Activated CD8-positive, alpha-beta memory T cell treated with anti-CD3 and anti-CD28 coated beads for 24 hours (primary cell): ENCODE measurements around the gene STK32C.
A peak's percentile ranks its signal among the peaks of the same experiment; 100 is the strongest.
"Not testable (repeated sequence)": the region's sequence is repeated elsewhere in the genome, so short reads cannot be mapped to it uniquely, and the experiment has no call there.

Source experiments
- DNase-seq: peaks from one replicate; pipeline ENCODE4 v3.0.0-alpha.2; 2020

STK32C gene

DNA sequence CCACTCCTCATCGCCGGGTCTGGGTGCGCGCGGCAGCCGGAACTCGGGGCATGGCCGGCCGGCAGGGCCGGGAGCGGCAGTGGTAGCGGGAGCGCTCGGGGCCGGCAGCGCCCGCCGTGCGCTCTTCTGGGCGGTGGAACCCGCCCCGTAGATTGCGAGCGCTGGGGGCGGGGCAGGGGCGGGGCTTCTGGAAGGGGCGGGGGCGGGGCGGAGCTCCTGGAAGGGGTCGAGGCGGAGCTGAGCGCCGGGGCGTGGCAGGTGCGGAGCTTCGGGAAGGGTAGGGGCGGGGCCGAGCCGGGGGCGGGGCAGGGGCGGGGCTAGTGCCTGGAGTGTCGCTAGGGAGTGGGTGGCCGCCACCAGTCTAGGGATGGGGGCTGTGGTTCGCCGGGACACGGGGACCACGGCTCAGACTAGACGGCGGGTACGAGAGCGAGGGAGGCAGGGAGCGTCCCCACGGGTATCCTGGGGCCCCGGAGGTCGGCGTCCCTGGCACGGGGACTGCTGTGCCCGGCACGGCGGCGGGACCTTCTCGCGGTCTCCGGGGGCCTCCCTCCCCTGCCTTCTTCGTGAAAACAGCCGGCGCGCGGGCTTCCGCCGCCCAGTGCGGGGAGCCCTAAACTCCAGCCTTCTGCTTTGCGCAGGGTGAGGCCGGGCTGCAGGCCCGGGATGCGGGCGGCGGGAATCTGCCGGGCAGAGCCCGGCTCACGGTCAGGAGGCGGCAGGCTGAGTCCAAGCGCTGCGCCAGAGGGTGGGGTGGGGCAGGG is at the start of gene STK32C:
STK32C (minus strand) TSS at position 128 of the 764 bp plus-strand sequence; CDS start at position 11, 117 bp downstream.
- DNase-seq, result peak; percentile 96

DNA sequence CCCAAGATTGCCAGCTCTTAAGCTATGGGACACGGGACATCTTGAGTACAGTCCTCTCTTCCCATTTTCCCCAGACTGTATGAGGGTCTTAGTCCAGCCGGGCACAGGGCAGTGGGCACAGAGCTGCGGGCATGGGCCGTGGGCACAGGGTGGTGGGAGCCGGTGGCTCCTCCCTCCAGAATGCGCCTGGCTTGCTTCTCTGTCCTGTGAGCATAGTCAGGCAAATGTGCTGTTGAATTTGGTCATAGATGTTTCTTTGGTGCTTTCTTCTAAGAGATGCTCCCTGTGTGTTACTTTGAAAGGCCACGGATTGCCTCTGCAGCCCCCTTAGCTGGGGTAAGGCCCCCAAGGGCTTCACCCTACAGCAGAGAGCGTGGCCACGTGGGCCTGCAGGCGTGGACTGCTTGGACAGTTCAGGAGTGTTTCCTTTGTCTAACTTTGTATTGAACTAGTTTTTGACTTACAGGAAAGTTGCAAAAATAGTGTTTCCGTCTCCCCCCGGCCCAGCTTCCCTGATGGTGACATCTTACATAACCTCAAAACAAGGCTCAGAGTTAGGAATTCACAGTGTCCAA is 49.0 kb upstream of the STK32C start:
- DNase-seq, result no peak

DNA sequence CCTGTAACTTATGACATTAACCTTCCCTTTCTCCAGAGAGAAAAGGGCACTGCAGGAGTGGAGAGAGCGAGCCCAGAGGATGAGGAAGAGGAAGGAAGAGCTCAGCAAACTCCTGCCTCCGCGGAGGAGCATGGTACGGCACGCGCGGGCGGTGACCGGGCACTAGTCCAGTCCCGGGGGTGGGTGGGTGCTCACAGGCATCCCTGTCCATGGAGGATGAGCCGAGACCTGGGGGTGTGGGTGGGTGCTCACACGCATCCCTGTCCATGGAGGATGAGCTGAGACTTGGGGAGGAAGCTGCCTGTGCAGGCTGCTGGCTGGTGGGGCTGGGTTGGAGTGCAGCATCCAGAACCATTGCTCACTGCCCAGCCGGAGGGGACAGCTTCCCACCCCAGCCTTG is 48.0 kb upstream of the STK32C start:
- no peak for DNase-seq

DNA sequence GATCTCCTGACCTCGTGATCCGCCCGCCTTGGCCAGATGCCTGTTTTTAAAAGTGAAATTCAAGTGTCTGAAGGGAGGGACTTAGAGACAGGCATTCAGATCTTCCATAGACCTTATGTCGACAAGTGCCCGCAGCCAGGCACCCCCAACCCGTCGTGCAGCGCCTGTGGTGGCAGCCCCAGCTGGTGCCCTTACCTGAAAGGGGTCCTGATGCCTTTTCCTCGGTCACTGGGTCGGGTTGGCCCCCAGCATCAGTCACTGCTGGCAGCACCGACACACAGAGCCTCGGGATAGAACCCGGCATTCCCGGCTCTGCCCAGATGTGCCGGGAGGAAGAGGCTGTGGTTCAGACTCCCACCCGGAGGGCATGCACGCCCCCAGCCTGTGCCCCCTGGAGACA is 47.5 kb upstream of the STK32C start:
- DNase-seq, result no peak

DNA sequence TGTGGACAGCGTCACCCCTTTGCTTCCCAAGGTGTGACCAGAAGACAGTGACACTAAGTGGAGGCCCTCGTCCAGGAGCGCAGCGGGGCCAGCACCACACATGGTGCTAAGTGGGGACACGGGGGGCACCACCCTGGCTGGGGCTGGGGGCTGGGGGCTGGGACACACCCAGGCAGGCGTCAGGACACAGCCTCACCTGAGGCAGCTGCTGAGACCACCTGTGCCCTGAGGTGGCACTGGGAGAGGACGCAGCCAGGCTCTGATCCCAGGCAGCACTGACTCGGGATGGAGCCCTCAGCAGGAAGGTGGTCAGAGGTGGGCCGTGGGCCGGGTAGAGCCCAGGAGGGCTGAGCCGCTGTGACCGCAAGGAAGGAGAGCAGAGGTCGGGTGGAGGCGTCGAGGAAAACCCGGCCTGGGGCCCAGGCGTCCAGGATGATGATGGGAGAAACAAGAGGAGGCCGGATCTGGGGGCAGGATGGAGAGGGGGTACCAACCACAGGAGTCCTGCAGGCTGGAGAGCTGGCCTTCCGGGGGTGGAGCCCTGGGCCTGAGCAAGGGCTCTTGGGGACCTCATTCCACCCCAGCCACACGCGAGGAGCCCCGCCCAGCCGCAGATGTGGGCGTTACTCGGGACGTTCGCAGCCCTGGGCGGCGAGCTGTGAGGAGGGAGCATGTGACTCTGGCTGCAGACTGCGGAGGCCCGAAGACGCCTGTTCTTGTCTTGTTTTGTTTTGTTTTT is 46.8 kb upstream of the STK32C start:
- no peak for DNase-seq

DNA sequence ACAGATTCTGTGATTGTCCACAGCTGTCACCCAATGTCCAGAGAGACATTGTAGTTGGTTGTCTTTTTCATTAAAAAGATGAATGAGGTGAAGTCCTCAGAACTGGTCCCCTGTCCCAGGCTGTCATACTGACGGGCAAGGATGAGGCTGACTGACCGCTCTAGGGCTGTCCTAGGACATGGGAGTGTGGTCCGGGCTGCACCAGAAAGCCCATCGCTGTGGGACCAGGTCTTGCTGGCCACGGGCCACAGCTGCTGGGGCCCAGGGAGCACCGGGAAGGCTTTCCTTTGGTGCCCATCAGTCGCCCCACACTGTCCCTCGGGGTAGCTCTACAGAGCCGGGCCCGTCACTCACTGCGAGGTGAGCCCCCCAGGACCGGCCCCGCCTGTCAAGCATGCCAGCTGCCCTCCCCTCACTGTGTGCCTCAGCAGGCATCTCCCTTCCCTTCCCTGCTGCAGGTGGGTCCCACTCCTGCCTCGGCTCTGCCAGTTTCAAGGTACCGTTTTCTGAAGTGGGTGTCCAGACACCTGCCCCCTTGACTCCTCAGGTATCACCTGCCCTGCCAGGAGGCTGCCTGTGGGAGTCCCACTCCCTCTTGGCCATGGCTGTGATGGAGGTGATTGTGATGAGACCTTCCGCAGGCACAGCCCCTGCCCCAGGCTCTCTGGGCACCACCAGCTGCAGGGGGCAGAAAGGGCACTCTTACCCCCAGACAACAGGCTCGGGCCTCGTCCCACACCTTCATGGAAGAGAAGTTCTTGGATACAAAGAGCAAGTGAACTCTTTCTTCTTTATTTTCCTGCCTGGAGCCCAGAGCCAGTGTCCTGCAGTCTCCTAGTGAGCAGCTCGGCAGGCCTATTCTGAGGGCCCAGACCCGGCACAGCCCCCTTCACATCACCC is 46.0 kb upstream of the STK32C start:
- no peak for DNase-seq

DNA sequence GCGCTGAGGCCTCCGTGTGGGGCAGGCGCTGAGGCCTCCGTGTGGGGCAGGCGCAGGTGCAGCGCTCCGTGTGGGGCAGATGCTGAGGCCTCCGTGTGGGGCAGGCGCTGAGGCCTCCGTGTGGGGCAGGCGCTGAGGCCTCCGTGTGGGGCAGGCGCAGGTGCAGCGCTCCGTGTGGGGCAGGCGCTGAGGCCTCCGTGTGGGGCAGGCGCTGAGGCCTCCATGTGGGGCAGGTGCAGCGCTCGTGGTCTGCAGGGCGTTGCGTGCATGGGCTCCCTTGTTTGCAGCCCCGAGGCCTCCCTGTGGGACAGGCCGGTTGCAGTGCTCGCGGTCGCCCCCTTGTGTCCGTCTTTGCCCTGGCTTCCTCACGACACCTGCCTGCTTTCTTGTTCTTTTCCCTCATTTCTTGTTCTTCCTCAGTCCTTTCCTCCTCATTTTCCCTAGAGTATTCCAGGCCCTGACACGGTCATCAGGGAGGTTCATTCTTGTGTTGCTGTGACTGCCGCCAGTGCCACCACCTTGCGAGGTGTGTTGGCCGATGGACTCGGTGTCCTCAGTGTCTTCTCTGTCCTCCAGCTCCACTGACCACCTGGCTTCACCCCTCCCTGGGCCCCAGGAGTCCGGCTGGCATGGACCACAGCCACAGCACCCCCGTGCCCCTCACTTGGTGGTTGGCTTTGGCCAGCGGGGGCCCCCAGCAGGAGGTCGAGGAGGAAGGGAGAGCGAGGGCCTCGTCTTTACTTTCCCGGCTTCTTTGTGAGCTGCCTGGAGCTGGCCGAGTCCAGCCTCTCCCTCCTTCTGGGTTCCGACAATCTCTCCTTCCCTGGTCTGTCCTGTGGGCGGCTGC is 44.9 kb upstream of the STK32C start:
- peak; percentile 93 for DNase-seq

DNA sequence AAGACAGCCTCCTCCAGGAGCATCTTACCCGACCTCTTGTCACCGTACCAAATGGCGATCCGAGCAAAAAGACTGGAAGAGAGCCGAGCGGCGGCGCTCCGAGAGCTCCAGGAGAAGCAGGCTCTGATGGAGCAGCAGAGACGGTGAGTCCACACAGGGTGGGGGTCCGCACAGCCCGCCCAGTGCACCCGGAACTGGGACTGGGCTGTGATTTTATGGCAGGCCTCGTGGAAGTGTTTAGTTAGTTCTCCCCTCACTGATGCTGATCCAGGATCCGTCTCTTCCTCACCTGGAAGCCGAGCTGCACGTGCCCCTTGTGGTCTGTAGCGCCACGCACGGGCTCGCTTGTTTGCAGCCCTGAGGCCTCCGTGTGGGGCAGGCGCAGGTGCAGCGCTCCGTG is 43.9 kb upstream of the STK32C start:
- no peak for DNase-seq

DNA sequence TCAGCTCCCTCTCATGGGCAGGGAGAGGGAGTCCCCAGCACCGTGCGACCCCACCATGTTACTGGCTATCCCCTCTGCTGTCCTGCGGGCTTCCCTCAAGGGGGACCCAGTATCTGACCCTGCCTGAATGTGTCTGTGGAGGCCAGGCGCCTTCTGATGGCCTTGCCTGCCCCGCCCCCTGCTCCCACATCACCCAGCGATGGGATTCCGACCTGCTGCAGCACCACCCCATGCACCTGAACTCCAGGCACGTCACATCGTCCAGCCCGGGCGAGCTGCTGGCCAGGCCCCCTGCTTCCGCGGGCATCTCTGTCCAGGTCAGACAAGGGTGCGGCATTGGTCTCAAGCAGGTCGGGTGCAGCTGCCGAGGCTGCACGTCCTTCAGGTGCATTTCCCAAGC is 43.2 kb upstream of the STK32C start:
- no peak for DNase-seq

DNA sequence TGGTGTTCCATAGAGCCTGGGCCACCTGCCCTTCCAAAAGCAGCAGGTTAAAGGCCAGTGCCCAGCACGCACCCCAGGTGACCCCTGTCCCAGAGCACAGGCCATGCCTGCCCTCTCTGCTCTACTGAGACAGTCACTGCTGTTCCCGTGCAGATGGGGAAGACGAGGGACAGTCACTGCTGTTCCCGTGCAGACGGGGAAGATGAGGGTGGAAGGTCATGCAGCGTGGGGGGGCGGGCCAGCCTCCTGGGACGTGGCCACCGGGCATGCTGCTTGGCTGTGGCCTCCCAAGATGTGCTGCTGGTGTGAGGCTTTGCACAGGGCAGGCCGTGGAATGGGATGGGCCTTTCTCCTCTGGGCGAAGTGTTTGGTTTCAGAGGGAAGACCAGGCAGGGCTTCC is 42.6 kb upstream of the STK32C start:
- no peak for DNase-seq

DNA sequence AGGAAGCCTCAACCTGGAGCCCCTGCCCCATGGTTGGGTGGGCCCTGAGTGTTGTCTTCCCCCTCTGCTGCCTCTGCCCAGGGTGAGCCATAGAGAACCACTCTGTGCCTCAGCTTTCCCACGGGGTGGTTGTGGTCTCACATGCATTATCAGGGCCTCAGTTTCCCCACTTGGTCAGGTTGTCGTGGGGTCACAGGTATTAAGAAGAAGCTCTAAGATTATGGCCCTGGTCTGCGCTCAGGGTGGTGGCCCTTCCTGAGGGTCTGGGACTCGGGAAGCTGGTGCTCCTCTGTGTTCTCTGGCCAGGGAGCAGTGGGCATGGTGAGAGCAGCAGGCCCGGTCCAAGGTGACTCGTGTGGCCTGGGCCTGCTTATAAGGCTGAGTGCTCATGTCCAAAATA is 42.0 kb upstream of the STK32C start:
- DNase-seq, result no peak

DNA sequence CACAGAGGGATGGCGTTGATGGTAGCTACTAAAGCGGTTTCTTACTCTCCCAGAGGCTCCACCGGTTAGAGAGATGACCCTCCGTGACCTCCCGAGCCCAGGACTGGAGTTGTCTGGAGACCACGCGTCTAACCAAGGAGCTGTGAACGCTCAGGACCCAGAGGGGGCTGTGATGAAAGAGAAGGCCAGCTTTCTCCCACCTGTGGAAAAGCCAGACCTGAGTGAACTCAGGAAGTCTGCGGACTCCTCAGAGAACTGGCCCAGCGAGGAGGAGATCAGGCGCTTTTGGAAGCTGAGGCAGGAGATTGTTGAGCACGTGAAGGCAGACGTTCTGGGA is 40.1 kb upstream of the STK32C start:
- no peak for DNase-seq

DNA sequence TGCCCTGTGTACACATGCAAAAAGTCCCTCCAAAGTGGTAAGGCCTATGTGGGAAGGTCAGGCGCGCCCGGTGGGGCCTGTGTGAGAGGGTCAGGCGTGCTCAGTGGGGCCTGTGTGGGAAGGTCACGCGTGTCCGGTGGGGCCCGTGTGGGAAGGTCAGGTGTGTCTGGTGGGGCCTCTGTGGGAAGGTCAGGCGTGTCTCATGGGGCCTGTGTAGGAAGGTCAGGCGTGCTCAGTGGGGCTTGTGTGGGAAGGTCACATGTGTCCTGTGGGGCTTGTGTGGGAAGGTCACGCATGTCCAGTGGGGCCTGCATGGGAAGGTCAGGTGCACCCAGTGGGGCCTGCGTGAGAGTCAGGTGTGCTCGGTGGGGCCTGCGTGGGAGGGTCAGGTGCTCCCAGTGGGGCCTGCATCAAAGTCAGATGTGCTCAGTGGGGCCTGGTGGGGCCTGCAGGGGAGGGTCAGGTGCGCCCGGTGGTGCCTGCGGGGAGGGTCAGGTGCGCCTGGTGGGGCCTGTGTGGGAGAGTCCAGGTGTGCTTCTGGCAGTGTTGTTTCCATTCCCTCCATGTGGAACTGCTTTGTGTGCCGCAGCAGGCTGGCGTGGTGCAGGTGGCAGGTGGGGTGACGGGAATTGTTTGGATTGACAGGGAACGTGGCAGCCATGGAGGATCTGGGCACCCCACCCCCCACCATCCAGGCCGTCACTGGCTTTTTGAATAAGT is 39.6 kb upstream of the STK32C start:
- no peak for DNase-seq

DNA sequence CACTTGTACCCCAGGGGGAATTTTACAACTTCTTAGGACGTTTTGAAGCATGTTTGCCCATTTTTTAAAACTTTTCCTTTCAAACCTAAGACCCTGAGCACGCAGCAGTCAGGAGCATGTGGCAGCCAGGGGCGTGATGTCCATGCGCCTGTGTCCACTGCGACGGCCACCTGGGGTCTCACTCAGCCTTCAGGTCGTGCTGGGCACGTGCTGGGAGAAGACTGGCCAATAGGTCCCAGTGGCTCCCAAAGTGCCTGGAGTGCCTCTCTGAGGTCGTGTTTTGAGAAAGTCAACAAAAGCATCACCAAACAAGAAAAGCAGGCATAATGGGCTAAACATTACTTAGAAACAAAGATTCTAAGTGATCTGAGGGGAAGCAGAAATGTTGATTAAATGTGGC is 39.1 kb upstream of the STK32C start:
- no peak for DNase-seq

DNA sequence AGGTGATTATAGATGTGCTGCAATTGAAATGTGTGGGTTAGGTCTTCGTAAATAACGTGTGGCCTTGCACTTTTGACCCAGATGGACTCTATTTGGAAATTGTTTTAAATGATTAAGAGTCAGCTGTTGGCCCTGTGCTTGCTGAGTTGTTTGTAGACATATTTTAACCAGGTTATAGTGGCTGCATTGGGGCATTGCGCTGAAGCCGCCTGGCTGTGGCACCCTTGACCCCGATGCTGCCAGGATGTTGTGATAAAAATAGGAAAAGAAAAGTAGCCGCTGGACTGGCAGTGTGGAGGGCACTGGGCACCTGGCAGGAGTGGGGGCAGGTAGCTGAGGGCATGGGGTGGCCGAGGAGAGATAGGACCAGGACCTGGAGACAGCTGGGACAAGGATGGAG is 37.6 kb upstream of the STK32C start:
- no peak for DNase-seq

DNA sequence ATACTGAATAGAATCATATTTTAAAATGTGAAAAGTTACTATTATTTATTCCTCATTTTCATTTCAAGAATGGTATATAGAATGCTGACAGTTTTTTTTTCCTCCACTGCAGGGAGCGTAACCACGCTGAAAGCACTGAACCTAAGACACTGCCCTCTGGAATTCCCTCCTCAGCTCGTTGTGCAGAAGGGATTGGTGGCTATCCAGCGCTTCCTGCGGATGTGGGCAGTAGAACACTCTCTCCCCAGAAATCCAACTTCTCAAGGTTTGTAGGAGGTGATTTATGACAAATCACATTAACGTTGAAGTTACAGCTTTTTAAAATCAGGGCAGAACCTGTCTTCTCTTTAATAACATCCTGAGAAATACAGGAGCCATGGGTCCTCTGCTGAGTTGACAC is 36.6 kb upstream of the STK32C start:
- no peak for DNase-seq

DNA sequence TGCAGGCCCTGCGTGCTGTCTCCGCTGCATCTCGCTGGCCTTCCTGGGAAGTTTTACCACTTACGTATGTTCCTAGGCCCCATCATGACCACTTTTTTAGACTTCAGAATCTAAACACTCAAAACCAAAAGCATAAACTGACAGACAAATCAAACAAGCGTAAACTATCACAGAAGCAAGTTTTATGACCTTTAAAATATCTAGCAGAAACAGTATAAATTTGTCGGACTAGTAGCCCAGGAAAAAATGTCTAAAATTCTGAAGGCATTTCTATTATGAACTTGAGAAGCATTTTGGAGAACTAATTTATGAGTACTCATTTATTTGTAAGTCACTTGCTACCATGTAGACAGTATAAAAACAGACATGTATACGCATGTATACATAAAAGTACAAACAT is 34.8 kb upstream of the STK32C start:
- no peak for DNase-seq

DNA sequence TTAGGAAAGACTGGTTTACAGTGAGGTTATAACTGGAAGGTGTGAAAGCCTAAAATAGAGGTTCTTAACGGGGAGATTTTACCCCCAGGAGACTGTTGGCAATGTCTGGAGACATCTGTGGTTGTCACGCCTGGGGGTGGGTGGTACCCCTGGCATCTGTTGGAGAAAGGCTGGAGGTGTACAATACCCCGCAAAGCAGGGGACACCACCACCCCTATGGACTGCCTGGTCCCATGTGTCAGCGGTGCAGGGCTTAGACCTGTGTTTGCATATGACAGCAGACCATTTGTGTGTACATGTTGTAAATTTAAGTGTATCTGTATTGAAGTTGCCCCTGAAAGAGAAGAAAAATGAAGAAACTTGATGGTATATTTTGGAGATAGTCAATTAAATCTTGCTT is 34.0 kb upstream of the STK32C start:
- no peak for DNase-seq

DNA sequence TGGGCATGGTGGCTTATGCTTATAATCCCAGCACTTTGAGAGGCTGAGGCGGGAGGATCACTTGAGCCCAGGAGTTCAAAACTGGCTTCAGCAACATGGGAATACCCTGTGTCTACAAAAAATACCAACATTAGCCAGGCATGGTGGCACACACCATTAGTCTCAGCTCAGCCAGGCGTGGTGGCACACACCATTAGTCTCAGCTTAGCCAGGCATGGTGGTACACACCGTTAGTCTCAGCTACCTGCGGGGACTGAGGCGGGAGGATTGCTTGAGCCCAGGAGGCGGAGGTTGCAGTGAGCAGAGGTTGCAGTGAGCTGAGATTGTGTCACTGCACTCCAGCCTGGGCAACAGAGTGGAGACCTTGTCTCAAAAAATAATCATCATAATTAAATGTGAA is 33.3 kb upstream of the STK32C start:
- no peak for DNase-seq

DNA sequence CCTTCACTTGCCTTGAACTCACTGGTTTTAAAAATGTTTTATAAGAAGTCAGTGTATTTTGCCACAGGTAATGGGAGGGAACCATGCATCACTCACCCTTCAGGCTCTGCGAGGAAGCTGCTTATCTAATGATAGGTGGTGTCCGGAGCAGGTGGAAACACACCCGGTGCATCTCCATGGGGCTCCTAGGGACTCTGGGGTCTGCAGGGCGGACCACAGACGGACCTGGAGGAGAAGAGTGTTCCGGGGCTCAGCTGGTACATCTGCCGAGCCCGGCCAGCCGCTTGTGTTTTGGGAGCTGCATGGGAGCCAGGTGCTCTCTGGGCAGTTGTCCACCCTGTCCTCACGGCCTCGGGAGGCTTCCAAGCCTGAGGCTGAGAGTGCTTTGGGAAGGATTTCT is 31.5 kb upstream of the STK32C start:
- no peak for DNase-seq

DNA sequence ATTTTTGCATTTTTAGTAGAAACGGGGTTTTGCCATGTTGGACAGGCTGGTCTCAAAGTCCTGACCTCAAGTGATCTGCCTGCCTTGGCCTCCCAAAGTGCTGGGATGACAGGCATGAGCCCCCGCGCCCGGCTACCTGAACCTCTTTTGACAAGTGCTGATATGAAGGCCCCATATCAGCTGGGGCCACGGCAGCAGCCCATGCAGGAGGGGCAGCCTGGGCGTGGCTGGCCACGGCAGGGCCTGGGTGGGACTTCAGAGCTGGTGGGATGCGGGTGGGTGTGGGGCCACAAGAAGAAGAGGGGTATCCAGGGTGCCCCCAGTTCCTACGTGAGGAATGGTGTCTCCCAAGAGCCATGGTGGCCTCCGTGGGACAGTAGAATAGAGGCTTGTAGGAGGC is 31.1 kb upstream of the STK32C start:
- DNase-seq, result no peak

DNA sequence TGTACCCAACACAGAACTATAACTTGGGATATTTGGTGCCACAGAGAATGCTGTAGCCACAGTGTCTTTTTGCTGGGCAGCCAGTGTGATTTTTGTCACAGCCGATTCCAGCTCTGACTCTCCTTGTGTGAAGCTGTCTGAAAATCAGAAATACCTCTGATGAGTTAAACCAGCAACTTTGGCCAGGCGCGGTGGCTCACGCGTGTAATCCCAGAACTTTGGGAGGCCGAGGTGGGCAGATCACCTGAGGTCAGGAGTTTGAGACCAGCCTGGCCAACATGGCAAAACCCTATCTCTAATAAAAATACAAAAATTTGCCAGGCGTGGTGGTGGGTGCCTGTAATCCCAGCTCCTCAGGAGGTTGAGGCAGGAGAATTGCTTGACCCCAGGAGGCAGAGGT is 30.1 kb upstream of the STK32C start:
- DNase-seq, result not testable (repeated sequence)
